ENCODE measurements around the gene RYR1.
"Not testable (repeated sequence)": the region's sequence is repeated elsewhere in the genome, so short reads cannot be mapped to it uniquely, and the experiment has no call there.

RYR1 gene

GRCh38 chr19:38549061-38549460, 115.6 kb downstream of the RYR1 start:
- Histone ChIP-seq H3K4me3 (ENCODE audit: low read depth, low read length) (no peak overlapping the region), H3K27me3 (replicated peaks) (no peaks in the 10 kb centered on the region), H3K36me3 (replicated peaks) (no peaks in the 10 kb centered on the region), H3K27ac (no peak overlapping the region)
- no peak for DNase-seq
- no peak for TF ChIP-seq CTCF (IDR thresholded peaks at IDR 0.05; ENCODE audit: low read depth, low read length, missing control alignments)
- in situ Hi-C loops (cut with HindIII; ENCODE audit: low pct_ligation_motif_present, low sequenced_read_pairs): no loop called here

- in situ Hi-C loops (cut with HindIII; ENCODE audit: low pct_ligation_motif_present, low sequenced_read_pairs): no loop called here
- Histone ChIP-seq H3K27ac (no peak overlapping the region), H3K4me3 (ENCODE audit: low read depth, low read length) (no peak overlapping the region), H3K27me3 (replicated peaks) (no peaks in the 10 kb centered on the region), H3K36me3 (replicated peaks) (no peaks in the 10 kb centered on the region)
- no peak for TF ChIP-seq CTCF (IDR thresholded peaks at IDR 0.05; ENCODE audit: low read depth, low read length, missing control alignments)
- no peak for DNase-seq
These were observed 116.5 kb downstream of the RYR1 start for GRCh38 chr19:38549942-38550341.

- no peak for DNase-seq
- no peaks in the 10 kb centered on the region for H3K27me3 ChIP-seq (replicated peaks)
- no peak overlapping the region for H3K4me3 ChIP-seq (ENCODE audit: low read depth, low read length)
- no peak overlapping the region for H3K27ac ChIP-seq
- no peak for TF ChIP-seq CTCF (IDR thresholded peaks at IDR 0.05; ENCODE audit: low read depth, low read length, missing control alignments)
- no peaks in the 10 kb centered on the region for H3K36me3 ChIP-seq (replicated peaks)
- in situ Hi-C loops (cut with HindIII; ENCODE audit: low pct_ligation_motif_present, low sequenced_read_pairs): no loop called here
These were observed 116.9 kb downstream of the RYR1 start for GRCh38 chr19:38550376-38550775.

GRCh38 chr19:38551450-38551813, 117.9 kb downstream of the RYR1 start:
- no peaks in the 10 kb centered on the region for H3K27me3 ChIP-seq (replicated peaks)
- in situ Hi-C loops (cut with HindIII; ENCODE audit: low pct_ligation_motif_present, low sequenced_read_pairs): no loop called here
- no peaks in the 10 kb centered on the region for H3K36me3 ChIP-seq (replicated peaks)
- no peak overlapping the region for H3K27ac ChIP-seq
- no peak overlapping the region for H3K4me3 ChIP-seq (ENCODE audit: low read depth, low read length)
- DNase-seq: no peak
- TF ChIP-seq CTCF (IDR thresholded peaks at IDR 0.05; ENCODE audit: low read depth, low read length, missing control alignments): no peak

- H3K36me3 ChIP-seq (replicated peaks); H3K27ac ChIP-seq; H3K4me3 ChIP-seq (ENCODE audit: low read depth, low read length); H3K27me3 ChIP-seq (replicated peaks); in situ Hi-C loops (cut with HindIII; ENCODE audit: low pct_ligation_motif_present, low sequenced_read_pairs); DNase-seq: not testable (repeated sequence)
These were observed 119.7 kb downstream of the RYR1 start for GRCh38 chr19:38553239-38553638.

GRCh38 chr19:38554676-38555141, 121.2 kb downstream of the RYR1 start:
- Histone ChIP-seq H3K36me3 (replicated peaks) (no peaks in the 10 kb centered on the region), H3K4me3 (ENCODE audit: low read depth, low read length) (no peak overlapping the region), H3K27ac (no peak overlapping the region), H3K27me3 (replicated peaks) (no peaks in the 10 kb centered on the region)
- in situ Hi-C loops (cut with HindIII; ENCODE audit: low pct_ligation_motif_present, low sequenced_read_pairs): no loop called here
- DNase-seq: no peak
- no peak for TF ChIP-seq CTCF (IDR thresholded peaks at IDR 0.05; ENCODE audit: low read depth, low read length, missing control alignments)

Measured in brain microvascular endothelial cell (primary cell).